GM20000 (cell line): ENCODE results near the gene CD72.

Experiments
- DNase-seq: peaks from one replicate; pipeline ENCODE4 v3.0.0; 2012; ENCODE audit warnings: low spot score
- TF ChIP-seq, protein P1 (sequence below): IDR thresholded peaks from 2 replicates; pipeline ENCODE4 v1.5.1; 2012; ENCODE audit warnings: mild to moderate bottlenecking, control low read depth; ENCODE audit errors: extremely low read depth, missing control alignments

Gene CD72

GRCh38 chr9:35609001-35609819 is 9.0 kb downstream of the CD72 start:
- DNase-seq = no peak
- TF ChIP-seq, protein P1, sequence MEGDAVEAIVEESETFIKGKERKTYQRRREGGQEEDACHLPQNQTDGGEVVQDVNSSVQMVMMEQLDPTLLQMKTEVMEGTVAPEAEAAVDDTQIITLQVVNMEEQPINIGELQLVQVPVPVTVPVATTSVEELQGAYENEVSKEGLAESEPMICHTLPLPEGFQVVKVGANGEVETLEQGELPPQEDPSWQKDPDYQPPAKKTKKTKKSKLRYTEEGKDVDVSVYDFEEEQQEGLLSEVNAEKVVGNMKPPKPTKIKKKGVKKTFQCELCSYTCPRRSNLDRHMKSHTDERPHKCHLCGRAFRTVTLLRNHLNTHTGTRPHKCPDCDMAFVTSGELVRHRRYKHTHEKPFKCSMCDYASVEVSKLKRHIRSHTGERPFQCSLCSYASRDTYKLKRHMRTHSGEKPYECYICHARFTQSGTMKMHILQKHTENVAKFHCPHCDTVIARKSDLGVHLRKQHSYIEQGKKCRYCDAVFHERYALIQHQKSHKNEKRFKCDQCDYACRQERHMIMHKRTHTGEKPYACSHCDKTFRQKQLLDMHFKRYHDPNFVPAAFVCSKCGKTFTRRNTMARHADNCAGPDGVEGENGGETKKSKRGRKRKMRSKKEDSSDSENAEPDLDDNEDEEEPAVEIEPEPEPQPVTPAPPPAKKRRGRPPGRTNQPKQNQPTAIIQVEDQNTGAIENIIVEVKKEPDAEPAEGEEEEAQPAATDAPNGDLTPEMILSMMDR = no peak

- TF ChIP-seq, protein P1 = no peak
- no peak for DNase-seq
Measured at GRCh38 chr9:35608221-35608620, 10.0 kb downstream of the CD72 start.

DNA sequence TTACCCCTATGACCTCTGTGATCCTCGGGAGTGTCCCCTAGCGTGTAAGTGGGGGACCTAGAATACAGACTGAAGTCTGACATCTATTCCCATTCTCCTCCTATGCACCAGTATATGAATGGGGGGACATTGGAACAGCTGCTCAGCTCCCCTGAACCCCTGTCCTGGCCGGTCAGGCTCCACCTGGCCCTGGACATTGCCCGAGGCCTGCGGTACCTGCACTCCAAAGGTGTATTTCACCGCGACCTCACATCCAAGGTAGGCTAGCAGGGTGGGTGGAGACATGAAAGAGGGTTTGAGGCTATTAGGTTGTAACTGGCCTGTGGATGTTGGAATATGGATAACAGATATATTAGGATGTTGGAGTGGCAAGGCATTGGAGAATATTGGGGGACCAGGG is 11.5 kb downstream of the CD72 start:
- TF ChIP-seq, protein P1 = no peak
- DNase-seq = no peak

DNA sequence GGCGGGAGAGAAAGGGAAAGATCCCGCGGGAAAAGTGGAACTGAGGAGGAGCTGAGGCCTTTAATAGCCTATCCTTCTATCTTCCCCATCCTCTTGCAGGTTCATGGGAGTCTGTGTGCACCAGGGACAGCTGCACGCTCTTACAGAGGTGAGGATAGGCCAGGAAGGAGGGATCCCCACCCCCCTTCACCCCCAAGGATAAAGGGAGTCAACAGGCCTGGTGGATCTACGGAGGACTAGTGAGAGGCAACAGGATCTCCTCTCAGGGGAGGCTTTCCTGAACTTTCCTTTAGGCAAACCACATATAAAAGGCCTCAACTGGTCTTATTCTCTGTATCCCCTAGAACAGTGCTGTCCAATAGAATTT is 12.1 kb downstream of the CD72 start:
- DNase-seq = no peak
- TF ChIP-seq, protein P1 = no peak

GRCh38 chr9:35605351-35606137 is 12.7 kb downstream of the CD72 start:
- TF ChIP-seq, protein P1 = no peak
- peak; percentile 56 for DNase-seq

DNA sequence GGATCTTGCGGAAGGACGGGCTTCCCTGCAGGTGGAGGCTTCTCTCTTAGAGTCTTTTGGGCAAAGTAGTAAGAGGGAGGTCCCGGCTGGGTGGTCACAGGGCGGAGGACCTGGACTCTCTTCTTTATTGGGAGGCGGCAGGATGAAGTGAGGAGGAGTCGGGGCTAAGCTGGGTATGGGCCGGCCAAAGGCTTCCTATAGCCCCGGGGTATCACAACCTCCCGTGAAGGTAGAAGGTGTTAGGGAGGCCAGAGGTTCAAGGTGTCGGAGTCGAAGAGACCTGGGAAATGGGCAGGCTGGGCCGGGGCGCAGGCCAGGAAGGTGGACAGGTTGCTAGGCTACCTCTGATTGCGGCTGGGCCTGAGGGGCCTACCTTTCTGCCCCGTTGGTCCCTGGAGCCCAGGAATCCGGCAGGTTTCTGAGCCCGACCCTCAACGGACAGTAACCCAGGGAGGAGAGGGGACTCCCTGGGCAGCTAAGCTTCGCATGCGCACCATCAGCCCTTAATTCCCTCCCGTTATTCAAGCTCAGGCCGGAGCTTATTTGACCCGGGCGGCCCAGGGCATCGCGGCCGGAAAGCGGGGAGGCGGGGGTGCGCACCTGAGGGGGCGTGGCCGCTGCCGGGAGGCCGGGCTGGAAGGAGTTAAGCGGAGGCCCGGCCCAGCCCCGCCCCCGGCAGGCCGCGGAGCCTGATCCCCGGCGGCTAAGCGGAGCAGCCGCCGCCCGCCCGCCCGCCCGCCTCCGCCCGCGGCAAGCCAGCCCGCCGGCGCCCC is 13.4 kb downstream of the CD72 start, which contains the start of gene TESK1:
Gene TESK1, plus strand, starts transcription at position 685 of the 773 bp plus-strand sequence. CDS start 358 bp downstream, outside the sequence.
- DNase-seq = peak; percentile 97
- TF ChIP-seq, protein P1 = no peak
